B cell (primary cell): ENCODE measurements around the gene HSD11B2. TPM values are rescaled to one million over a fixed set of nuclear protein-coding genes. Genes with fewer than 3 reads are reported as not detected.

Source experiments
- ATAC-seq: fragments of 200-7000 bp; cut with Tn5 transposase; one replicate; pipeline ENCODE4 v1.10.0; 2021; ENCODE audit warnings: low read depth, mild to moderate bottlenecking, moderate number of reproducible peaks, moderate library complexity
- CTCF ChIA-PET: fragments of 350-600 bp; sonication (Branson Sonifier 250); formaldehyde crosslinking; loops from one replicate; lab custom pipeline; 2021; ENCODE audit warnings: antibody characterized with exemption, inconsistent platforms; lab: Charles Lee
- POLR2A ChIA-PET: fragments of 350-600 bp; sonication (Branson Sonifier 250); formaldehyde crosslinking; loops from one replicate; lab custom pipeline; 2021; ENCODE audit warnings: antibody characterized with exemption; lab: Charles Lee
- DNase-seq: peaks from one replicate; pipeline ENCODE4 v3.0.0; 2013
- H2AFZ ChIP-seq: 2 replicates; pipeline ENCODE4 v1.6.1; 2012; ENCODE audit warnings: mild to moderate bottlenecking, low read depth, low read length; ENCODE audit not compliant: insufficient read depth, poor library complexity, severe bottlenecking
- H3K27ac ChIP-seq, 2 donors: 1 replicate in 1 of 2; 2 replicates in 1 of 2; pipeline ENCODE4 v1.5.1; 2012 to 2013; ENCODE audit warnings: low read length in 2 of 2, mild to moderate bottlenecking in 2 of 2, moderate library complexity in 1 of 2
- H3K27me3 ChIP-seq, 4 experiments: fragments of 200-600 bp in 1 of 4; sonication (generic) in 1 of 4; replicated peaks in 1 of 4; 1 replicate in 2 of 4; 2 replicates in 2 of 4; pipeline versions ENCODE4 v1.6.1 to v1.7.0; 2013 to 2016; ENCODE audit warnings: low read length in 3 of 4, mild to moderate bottlenecking in 2 of 4, mixed read lengths in 1 of 4, moderate library complexity in 1 of 4; ENCODE audit not compliant: insufficient read depth in 4 of 4, control insufficient read depth in 3 of 4; ENCODE audit errors: control extremely low read depth in 1 of 4
- H3K36me3 ChIP-seq, 2 experiments: replicated peaks in 1 of 2; 1 replicate in 1 of 2; 2 replicates in 1 of 2; pipeline versions ENCODE4 v1.6.1 to v1.7.1; 2013; ENCODE audit warnings: low read length in 1 of 2; ENCODE audit not compliant: insufficient read depth in 2 of 2, control insufficient read depth in 1 of 2; ENCODE audit errors: control extremely low read depth in 1 of 2, extremely low read depth in 1 of 2
- H3K4me1 ChIP-seq, 2 donors: fragments of 200-600 bp in 1 of 2; sonication (generic) in 1 of 2; 1 replicate in 1 of 2; 2 replicates in 1 of 2; pipeline versions ENCODE4 v1.5.1 to v1.6.1; 2013 to 2017; ENCODE audit warnings: low read length in 2 of 2; ENCODE audit not compliant: control insufficient read depth in 2 of 2, insufficient read depth in 2 of 2
- H3K4me2 ChIP-seq: replicated peaks from 2 replicates; pipeline ENCODE3; 2012; ENCODE audit warnings: mild to moderate bottlenecking, low read depth, low read length; ENCODE audit not compliant: poor library complexity, severe bottlenecking
- H3K4me3 ChIP-seq, 5 experiments: fragments of 200-600 bp in 1 of 5; sonication (generic) in 1 of 5; 1 replicate in 3 of 5; 2 replicates in 2 of 5; pipeline versions ENCODE4 v1.5.1 to v1.7.0; 2011 to 2016; ENCODE audit warnings: low read length in 4 of 5, mild to moderate bottlenecking in 4 of 5, low read depth in 2 of 5, control low read depth in 1 of 5, moderate library complexity in 1 of 5; ENCODE audit not compliant: insufficient read depth in 1 of 5; ENCODE audit errors: control extremely low read depth in 1 of 5, extremely low read depth in 1 of 5
- H3K79me2 ChIP-seq: fragments of 200-600 bp; sonication (generic); one replicate; pipeline ENCODE4 v1.6.0; 2016; ENCODE audit warnings: low read length; ENCODE audit not compliant: control insufficient read depth, insufficient read depth
- H3K9ac ChIP-seq: fragments of 200-600 bp; sonication (generic); 2 replicates; pipeline ENCODE4 v1.6.1; 2017; ENCODE audit warnings: mild to moderate bottlenecking, low read length, moderate library complexity
- H3K9me3 ChIP-seq, 3 donors: one replicate each; pipeline versions ENCODE4 v1.6.1 to v1.7.1; 2013; ENCODE audit warnings: low read length in 2 of 3; ENCODE audit not compliant: control insufficient read depth in 2 of 3, insufficient read depth in 1 of 3; ENCODE audit errors: control extremely low read depth in 1 of 3
- H4K20me1 ChIP-seq: 2 replicates; pipeline ENCODE4 v1.6.0; 2012; ENCODE audit warnings: mild to moderate bottlenecking, low read length; ENCODE audit not compliant: insufficient read depth, control insufficient read depth, poor library complexity, severe bottlenecking
- H3K27ac Mint-ChIP-seq: one replicate; pipeline ENCODE4 v1.8.0; 2021; ENCODE audit warnings: mixed read lengths
- H3K27me3 Mint-ChIP-seq: one replicate; pipeline ENCODE4 v1.8.0; 2021; ENCODE audit warnings: mixed read lengths
- H3K4me1 Mint-ChIP-seq: one replicate; pipeline ENCODE4 v1.8.0; 2021; ENCODE audit warnings: mixed read lengths
- H3K4me3 Mint-ChIP-seq: one replicate; pipeline ENCODE4 v1.8.0; 2021; ENCODE audit warnings: mixed read lengths
- H3K9me3 Mint-ChIP-seq: one replicate; pipeline ENCODE4 v1.8.0; 2022; ENCODE audit warnings: mixed read lengths; ENCODE audit not compliant: insufficient read depth
- EZH2 ChIP-seq: IDR thresholded peaks from 2 replicates; pipeline ENCODE4 v1.6.1; 2012; ENCODE audit warnings: borderline replicate concordance, low read depth, mild to moderate bottlenecking, moderate library complexity, low read length; ENCODE audit not compliant: insufficient read depth, poor library complexity, severe bottlenecking
- WGBS: methylation state at CpG from one replicate; pipeline ENCODE4 v1.1.5; 2013; ENCODE audit warnings: missing lambda C conversion rate; ENCODE audit not compliant: insufficient coverage; 5-methylcytosine and 5-hydroxymethylcytosine counted together
- intact Hi-C: fragments of 100-400 bp; cut with micrococcal nuclease; formaldehyde crosslinking; loops from one replicate; pipeline ENCODE4 v1.10.0; 2022
- polyA plus RNA-seq: library from polyadenylated mRNA; depleted of rRNA; stranded (reverse); fragments of >200 nt; gene quantifications from 2 replicates; pipeline ENCODE4 v1.2.3, GENCODE V29; 2012
- total RNA-seq, 2 donors: library from RNA; stranded (reverse); fragments of 120-200 nt in 1 of 2; gene quantifications; 1 replicate in 1 of 2; 2 replicates in 1 of 2; pipeline versions ENCODE4 v1.2.3 to v1.2.4, GENCODE V29; 2013 to 2022
- TF ChIP-seq, protein P1 (sequence below): fragments of 200-600 bp; IDR thresholded peaks from one replicate; pipeline ENCODE4 v1.8.0; 2022; ENCODE audit warnings: antibody characterized with exemption, mild to moderate bottlenecking

Gene HSD11B2
- total and polyA plus RNA-seq, 2 donors (not counting 1 experiment from before 2014, with no cell fraction given) = 0.09 TPM; not detected in 1

DNA sequence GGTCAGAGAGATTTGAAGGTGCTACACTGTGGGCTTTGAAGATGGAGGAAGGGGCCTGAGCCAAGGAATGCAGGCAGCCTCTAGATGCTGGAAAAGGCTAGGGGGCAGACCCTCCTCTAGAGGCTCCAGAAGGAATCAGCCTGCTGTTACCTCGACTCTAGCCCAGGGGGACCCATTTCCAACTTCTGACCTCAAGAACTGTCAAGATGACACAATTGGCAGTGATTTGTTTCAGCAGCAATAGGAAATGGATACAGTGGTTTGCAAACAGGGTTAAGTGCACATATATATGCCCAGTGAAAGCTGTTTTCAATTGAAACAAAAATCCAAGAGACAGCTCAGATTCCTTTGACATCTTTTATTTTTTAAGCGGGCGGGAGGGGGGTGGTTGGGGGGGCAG is 11.0 kb upstream of the HSD11B2 start:
- POLR2A ChIA-PET = interaction anchor here (0.6 kb wide), 1 partner anchor 430 kb away, joined by 9 read pairs; no protein-coding TSS in a partner anchor
- WGBS = 70% methylated on average over 1 of the region's 3 CpGs
- Histone ChIP-seq H3K27ac (no peak overlapping the region), H3K9ac (no peak overlapping the region), H3K4me3 (no peak overlapping the region), H3K9me3 (no peaks in the 10 kb centered on the region), H2AFZ (no peak overlapping the region), H3K79me2 (no peaks in the 10 kb centered on the region), H3K27me3 (peaks cover 0 to 19% (median 6%) of the 10 kb centered on the region in 4 experiments), H3K36me3 (no peaks in the 10 kb centered on the region), H3K4me2 (no peak overlapping the region), H3K4me1 (peaks cover 8 to 11% of the 10 kb centered on the region in 2 donors), H4K20me1 (no peaks in the 10 kb centered on the region)
- no peaks in the 10 kb centered on the region for H3K9me3 Mint-ChIP-seq
- peaks cover 27% of the 10 kb centered on the region for H3K27me3 Mint-ChIP-seq
- H3K4me3 Mint-ChIP-seq = no peak overlapping the region
- intact Hi-C loops = no loop called here
- H3K4me1 Mint-ChIP-seq = peaks cover 7% of the 10 kb centered on the region
- DNase-seq (no peak), ATAC-seq (no peak)
- TF ChIP-seq, protein P1, sequence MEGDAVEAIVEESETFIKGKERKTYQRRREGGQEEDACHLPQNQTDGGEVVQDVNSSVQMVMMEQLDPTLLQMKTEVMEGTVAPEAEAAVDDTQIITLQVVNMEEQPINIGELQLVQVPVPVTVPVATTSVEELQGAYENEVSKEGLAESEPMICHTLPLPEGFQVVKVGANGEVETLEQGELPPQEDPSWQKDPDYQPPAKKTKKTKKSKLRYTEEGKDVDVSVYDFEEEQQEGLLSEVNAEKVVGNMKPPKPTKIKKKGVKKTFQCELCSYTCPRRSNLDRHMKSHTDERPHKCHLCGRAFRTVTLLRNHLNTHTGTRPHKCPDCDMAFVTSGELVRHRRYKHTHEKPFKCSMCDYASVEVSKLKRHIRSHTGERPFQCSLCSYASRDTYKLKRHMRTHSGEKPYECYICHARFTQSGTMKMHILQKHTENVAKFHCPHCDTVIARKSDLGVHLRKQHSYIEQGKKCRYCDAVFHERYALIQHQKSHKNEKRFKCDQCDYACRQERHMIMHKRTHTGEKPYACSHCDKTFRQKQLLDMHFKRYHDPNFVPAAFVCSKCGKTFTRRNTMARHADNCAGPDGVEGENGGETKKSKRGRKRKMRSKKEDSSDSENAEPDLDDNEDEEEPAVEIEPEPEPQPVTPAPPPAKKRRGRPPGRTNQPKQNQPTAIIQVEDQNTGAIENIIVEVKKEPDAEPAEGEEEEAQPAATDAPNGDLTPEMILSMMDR = no peak
- TF ChIP-seq EZH2 = no peak
- H3K27ac Mint-ChIP-seq = no peak overlapping the region
- CTCF ChIA-PET = interaction anchor here (0.7 to 1.7 kb wide), 3 partner anchors 13 to 26 kb away, joined by 3 to 5 read pairs (median 3); no protein-coding TSS in a partner anchor

DNA sequence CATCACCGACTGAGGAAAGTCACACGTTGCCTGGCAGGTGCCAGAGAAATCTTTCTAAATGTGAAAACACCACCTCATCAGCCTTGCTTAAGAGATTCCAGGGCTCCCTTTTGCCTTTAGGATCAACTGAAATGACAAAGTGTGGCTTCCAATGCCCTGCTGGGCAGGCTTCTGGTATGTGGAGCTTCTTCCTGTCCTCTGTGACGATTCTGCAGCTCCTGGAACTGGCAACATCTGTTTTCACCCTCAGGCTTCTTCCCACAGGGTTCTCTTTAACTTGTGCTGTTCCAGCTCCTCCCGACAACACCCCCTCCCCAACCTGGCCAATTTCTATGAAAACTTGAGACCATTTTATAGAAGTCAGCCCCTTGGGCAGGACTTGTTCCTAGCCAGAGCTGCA is 9.9 kb upstream of the HSD11B2 start:
- Mint-ChIP-seq H3K4me1 (peaks cover 4% of the 10 kb centered on the region), H3K27me3 (peaks cover 36% of the 10 kb centered on the region), H3K4me3 (no peak overlapping the region), H3K9me3 (no peaks in the 10 kb centered on the region), H3K27ac (no peak overlapping the region)
- DNase-seq (no peak), ATAC-seq (no peak)
- CTCF ChIA-PET = interaction anchor here (1.7 kb wide), 1 partner anchor 25 kb away, joined by 5 read pairs; no protein-coding TSS in a partner anchor
- no peak overlapping the region for H3K9ac ChIP-seq
- H3K79me2 ChIP-seq = no peaks in the 10 kb centered on the region
- POLR2A ChIA-PET = interaction anchor here (0.5 kb wide), 1 partner anchor 692 kb away, joined by 3 read pairs; no protein-coding TSS in a partner anchor
- peaks cover 4 to 7% of the 10 kb centered on the region in 2 donors for H3K4me1 ChIP-seq
- no peaks in the 10 kb centered on the region for H3K36me3 ChIP-seq
- no peak for TF ChIP-seq EZH2
- TF ChIP-seq, protein P1 = no peak
- intact Hi-C loops = no loop called here
- H3K4me2 ChIP-seq = no peak overlapping the region
- H3K27ac ChIP-seq = no peak overlapping the region
- 93% methylated on average over 4 of the region's 4 CpGs for WGBS
- H3K4me3 ChIP-seq = no peak overlapping the region
- H3K27me3 ChIP-seq = peaks cover 0 to 22% (median 6%) of the 10 kb centered on the region in 4 experiments
- H2AFZ ChIP-seq = no peak overlapping the region
- no peaks in the 10 kb centered on the region for H3K9me3 ChIP-seq
- no peaks in the 10 kb centered on the region for H4K20me1 ChIP-seq
